Stimulated activated CD4-positive, alpha-beta T cell treated with anti-CD3 and anti-CD28 coated beads, Interleukin-1b, Interleukin-23, amount 100 ng/mL, for 24 hours (primary cell): ENCODE results near the gene NIPA2.

Experiments used
- DNase-seq, 4 experiments: peaks; one replicate each; pipeline ENCODE4 v3.0.0-alpha.2; 2020; ENCODE audit warnings: low read depth in 4 of 4, low spot score in 1 of 4

The NIPA2 gene

DNA sequence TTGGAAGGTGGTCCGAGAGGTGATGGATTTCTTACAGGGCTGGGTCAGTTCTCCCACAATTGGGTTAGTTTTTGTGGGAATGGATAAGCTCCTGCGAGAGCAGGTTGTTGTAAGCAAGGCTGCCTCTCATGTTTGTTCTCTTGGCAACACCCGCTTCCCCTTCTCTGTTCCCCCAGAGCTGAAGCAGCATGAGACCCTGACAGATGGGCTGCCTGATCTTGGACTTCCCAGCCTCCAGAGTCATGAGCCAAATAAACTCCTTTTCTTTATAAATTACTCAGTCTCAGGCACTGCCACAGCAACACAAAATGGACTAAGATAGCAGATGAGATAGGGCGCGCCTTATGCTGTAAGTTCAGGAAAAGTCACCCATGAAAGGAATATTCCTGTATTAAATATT is 38.7 kb downstream of the NIPA2 start:
- no peak for DNase-seq

DNA sequence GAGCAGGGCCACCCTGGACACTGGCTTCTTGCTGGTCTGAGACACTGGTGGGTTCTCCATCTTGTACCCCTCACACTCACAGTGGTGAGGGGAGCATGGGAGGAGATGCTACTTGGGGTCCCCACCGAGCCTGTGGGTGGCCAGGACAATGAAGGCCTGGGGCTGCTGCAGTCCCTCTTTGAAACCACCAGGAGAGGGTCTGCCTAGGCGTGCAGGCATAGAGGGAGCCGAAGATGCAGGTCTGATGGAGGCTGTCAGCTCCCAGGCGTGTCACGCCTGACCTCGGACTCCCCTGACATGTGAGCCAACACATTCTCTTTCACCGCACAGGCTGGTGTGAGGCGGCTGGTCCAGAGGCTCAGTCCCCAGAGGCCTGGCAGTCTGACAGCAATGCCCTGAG is 39.1 kb downstream of the NIPA2 start:
- DNase-seq = no peak

- DNase-seq = no peak
These were observed 39.6 kb downstream of the NIPA2 start for GRCh38 chr15:22878103-22878502.

GRCh38 chr15:22880068-22880980 is 41.9 kb downstream of the NIPA2 start:
- no peak for DNase-seq

- DNase-seq = no peak
These were observed 42.7 kb downstream of the NIPA2 start for GRCh38 chr15:22880981-22881738.

DNA sequence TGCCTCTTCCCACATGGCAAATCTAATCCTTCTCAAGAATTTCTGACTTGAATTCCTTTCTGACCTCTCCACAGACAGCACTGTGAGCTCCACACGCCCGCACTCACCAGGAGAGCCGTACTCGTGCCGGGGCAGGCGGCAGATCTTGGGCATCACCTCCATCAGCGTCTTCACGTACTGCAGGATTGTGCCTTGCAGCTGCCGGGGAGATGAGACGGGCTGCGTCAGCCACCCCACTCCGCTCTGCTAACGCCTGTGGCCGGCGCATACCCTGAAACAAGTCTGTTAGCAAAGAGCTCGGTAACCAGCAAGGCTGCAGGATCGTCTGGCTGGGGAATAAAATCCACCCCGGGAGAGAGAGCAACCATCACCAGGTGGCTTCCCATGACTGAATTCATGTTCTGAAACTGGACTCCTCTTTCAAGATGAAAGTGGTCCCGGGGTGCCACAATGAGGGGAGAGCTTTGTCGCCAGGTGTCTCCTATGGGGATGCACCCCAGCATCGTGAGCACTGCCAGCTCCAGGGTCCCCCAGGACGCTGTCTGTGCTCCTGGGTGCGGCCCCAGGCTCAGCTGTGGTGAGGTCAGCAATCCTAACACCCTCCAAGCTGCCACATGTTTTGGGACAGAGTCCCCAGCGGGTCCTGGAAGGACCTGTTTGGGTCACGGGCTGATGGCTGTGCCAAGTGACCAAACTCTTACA is 43.4 kb downstream of the NIPA2 start:
- no peak for DNase-seq

DNA sequence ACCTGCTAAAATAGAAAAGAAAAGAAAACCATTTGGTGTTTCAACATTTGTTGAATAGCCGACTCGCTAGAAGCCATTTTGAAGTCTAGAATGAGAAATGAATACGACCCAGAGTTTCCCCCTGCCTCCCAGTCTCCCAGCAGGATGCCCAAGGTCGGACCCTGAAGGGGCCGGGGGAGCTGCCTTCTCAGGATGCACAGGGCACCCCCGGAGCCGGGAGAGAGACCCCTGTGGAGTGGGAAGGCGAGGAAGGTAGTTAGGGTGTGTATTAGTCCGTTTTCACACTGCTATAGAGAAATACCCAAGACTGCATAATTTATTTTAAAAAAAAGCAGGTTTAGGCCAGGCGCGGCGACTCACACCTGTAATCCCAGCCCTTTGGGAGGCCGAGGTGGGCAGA is 44.7 kb downstream of the NIPA2 start:
- DNase-seq = no peak

DNA sequence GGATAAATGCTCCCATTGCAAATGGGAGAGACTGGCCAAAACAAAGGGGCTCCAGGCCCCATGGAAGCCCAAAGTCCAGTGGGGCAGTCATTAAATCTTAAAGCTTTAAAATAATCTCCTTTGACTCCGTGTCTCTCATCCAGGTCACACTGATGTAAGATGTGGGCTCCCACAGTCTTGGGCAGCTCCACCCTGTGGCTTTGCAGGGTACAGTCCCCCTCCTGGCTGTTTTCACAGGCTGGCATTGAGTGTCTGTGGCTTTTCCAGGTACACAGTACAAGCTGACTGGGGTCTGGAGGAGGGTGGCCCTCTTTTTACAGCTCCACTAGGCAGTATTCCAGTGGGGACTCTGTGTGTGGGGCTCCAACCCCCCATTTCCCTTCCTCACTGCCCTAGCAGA is 45.9 kb downstream of the NIPA2 start:
- DNase-seq = no peak

DNA sequence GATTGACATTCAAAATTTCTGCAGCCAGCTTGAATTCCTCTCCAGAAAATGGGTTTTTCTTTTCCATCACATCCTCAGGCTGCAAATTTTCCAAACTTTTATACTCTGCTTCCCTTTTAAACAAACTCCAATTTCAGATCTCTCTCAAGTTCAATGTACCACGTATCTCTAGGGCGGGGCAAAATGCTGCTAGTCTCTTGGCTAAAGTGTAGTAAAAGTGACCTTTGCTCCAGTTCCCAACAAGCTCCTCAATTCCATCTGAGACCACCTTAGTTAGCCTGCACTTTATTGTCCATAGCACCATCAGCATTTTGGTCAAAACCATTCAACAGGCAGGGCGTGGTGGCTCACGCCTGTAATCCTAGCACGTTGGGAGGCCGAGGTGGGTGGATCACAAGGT is 46.7 kb downstream of the NIPA2 start:
- DNase-seq = no peak

DNA sequence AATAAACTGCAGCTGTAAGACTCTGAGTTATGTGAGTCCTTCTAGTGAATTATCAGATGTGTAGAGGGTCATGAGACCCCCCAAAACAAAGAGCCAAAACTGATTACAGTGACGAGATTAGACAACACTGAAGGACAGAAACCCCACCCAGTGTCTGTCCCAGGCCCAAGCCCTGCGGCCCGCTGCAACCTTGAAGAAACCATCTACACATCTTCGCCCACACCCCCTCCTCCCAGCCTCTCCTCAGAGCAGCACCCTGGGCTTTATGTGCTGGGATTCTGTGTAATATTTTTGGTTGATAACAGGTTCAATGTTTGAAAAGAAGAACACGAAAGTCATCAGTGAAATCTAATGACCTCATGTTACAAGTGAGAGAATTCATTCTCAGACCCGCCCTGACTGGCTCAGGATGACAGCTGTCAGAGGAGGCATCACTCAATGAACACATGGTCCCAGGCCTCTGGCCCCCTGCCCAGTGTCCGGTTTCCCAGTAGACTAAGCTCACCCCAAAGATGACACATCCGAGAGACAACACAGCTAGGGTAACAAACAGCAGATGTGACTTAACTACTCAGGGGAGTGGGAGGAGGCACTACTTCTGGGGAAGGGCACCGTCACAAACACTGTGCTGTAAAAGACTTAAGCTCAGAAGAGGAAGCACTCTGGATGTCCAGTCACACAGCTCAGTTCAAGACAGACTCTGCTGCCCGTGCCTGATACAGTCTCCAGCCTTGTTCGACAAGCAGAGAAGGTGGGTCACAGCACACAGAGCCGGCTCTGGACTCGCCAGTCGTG is 48.9 kb downstream of the NIPA2 start:
- DNase-seq = no peak

DNA sequence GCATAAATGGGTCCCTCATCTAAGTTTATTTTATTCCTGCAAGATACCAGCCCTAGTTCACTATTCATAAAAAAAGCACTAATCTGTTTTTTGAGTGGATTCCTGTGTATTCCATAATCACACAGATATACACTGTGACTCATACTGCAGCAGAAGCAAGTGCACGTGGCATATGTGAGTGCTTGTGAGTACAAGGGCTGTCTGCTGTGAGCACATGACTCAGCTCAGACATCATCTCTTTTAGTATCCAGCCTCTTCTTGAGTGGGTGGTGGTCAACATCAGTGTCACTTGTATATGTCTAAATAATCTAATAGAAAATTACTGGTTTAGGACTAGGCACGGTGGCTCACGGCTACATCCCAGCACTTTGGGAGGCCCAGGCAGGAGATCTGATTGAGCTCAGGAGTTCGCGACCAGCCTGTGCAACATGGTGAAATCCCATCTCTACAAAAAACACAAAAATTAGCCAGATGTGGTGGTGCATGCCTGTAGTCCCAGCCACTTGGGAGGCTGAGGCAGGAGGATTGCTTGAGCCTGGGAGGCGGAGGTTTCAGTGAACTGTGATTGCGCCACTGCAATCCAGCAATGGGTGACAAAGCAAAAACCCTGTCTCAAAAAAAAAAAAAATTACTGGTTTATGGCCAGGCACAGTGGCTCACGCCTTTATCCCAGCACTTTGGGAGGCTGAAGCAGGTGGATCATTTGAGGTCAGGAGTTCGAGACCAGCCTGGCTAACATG is 49.8 kb downstream of the NIPA2 start:
- DNase-seq = no peak

GRCh38 chr15:22889146-22889818 is 50.8 kb downstream of the NIPA2 start:
- DNase-seq = no peak

DNA sequence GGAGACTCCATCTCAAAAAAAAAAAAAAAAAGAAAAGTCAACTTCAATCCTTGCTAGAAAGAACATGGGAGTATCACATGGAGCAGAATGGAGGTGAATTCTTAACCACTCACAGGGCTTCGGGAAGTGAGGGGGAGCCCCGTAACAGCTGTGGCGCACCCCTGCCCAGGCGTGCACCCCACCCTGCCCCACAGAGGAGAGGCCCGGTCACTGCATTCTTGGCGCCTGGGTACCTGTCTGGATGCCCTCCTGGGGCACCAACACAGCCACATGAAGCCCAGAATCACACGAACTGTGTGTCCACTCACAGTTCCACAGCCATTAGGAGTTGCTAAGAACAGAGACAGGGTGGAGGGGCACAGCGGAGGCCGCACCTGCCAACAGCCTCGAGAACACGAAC is 51.8 kb downstream of the NIPA2 start:
- DNase-seq = no peak

- DNase-seq = no peak
These were observed 53.2 kb downstream of the NIPA2 start for GRCh38 chr15:22891426-22892210.

- no peak for DNase-seq
These were observed 53.9 kb downstream of the NIPA2 start for GRCh38 chr15:22892333-22892732.

DNA sequence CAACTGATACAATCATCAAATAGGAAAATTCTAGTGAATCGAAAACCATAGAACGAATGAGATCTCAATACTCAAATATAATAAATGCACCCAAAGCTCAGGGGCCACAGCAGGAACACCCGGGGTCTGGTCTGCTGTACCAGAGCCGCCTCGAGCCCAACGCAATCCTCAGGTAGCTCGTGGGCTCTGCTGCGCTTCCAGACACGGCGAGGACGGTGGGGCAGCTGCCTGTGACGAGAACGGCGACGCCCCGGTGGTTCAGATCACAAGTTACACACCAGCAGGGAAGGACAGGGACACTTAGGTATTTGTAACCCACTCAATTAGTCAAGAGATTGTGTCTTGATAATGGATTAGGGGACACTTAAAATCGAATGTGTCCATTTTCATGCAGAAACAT is 54.6 kb downstream of the NIPA2 start:
- no peak for DNase-seq

GRCh38 chr15:22893881-22894280 is 55.4 kb downstream of the NIPA2 start:
- no peak for DNase-seq

DNA sequence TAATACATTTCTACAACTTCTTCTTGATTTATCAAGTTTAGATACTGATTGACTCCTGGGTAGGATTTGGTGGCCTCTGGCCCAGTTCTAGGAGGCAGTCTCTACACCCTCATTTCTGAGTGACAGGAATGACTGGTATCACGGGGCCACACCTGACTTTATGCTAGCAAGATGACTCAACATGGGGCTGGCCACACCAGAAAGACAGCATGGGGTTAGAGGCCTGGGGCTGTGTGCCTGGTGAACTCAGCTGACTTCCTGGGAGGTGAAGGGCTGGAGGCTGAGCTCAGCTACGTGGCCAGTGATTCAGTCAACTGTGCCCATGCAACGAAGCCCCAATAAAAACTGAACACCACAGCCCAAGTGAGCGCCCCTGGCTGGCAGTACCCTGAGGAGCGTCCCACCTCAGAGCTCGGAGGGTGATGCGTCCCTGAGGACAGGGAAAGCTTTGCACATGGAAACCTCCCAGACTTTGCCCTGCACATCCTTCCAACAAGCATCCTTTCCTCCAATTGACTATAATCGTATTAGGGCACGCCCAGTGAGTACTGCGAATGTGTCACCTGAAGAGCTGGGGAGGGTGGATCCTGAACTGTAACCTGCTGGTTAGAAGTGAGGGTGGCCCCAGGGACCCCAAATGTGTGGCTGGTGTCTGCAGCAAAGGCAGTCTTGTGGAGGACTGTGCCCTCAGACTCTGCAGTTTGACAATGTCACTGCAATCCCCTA is 57.2 kb downstream of the NIPA2 start:
- no peak for DNase-seq
